ENCODE data around the gene NRG2. TPM values are rescaled to one million over a fixed set of nuclear protein-coding genes. Genes with fewer than 3 reads are reported as not detected.

The NRG2 gene
- total and polyA plus RNA-seq, 12 donors: 1.8 to 16.7 (median 8.4) TPM

DNA sequence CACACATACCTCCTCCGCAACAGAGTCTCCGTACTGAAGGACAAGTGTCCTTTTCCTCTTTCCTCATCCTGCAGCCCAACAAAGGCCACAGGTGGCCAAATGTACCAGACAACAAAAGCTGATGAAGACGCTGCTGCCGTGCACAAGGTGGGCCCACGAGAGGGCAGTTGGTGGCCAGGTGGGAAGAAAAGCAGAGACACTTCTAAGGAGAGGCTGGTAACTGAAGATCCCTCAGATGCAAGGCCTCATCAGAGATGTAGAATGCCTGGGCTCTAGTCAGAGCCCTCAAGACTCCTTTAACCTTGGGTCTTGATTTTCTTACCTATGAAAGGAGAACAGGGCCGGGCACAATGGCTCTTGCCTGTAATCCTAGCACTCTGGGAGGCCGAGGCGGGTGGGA is 75.7 kb downstream of the NRG2 start:
- no peak overlapping the region for H3K27ac ChIP-seq
- no peaks in the 10 kb centered on the region for H3K36me3 ChIP-seq (replicated peaks in 1 of 2)
- 94 to 96% (median 95%) methylated on average over 8 of the region's 8 CpGs for WGBS, 4 donors
- H3K4me3 ChIP-seq: no peak overlapping the region
- DNase-seq: peak in 1 of 7 donors; percentile 45
- peaks cover 0 to 19% of the 10 kb centered on the region in 2 donors for H3K4me1 ChIP-seq (replicated peaks in 1 of 2)
- TF ChIP-seq POLR2A (IDR thresholded peaks at IDR 0.05): no peak
- TF ChIP-seq, protein P1, sequence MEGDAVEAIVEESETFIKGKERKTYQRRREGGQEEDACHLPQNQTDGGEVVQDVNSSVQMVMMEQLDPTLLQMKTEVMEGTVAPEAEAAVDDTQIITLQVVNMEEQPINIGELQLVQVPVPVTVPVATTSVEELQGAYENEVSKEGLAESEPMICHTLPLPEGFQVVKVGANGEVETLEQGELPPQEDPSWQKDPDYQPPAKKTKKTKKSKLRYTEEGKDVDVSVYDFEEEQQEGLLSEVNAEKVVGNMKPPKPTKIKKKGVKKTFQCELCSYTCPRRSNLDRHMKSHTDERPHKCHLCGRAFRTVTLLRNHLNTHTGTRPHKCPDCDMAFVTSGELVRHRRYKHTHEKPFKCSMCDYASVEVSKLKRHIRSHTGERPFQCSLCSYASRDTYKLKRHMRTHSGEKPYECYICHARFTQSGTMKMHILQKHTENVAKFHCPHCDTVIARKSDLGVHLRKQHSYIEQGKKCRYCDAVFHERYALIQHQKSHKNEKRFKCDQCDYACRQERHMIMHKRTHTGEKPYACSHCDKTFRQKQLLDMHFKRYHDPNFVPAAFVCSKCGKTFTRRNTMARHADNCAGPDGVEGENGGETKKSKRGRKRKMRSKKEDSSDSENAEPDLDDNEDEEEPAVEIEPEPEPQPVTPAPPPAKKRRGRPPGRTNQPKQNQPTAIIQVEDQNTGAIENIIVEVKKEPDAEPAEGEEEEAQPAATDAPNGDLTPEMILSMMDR (IDR thresholded peaks at IDR 0.05): no peak
- no peaks in the 10 kb centered on the region for H3K27me3 ChIP-seq
- H3K9me3 ChIP-seq (replicated peaks in 1 of 3): no peaks in the 10 kb centered on the region
- intact Hi-C loops (cut with DNase I): loop anchor here (2.0 to 10.0 kb wide), 3 partner anchors 175 to 187 kb away; no protein-coding TSS in a partner anchor

DNA sequence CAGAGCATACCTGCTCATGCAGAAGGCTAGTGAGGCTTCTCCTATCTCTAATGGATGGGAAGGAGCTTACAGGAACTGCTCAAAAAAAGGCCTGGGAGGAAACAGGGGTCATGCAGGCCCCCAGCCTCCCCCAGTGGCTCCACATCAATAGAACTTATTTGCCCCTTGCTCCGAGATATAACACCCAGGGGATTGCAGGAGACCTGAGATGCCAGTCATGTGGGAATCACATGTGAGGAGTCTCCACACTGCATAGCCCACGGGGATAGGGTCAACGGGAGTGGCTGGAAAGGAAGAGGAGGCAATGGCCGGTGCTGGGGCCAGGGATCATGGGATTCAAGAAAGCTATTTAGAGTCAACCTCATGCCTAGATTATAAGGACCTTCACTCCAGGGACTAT is 76.2 kb downstream of the NRG2 start:
- Histone ChIP-seq H3K27me3 (no peaks in the 10 kb centered on the region), H3K27ac (no peak overlapping the region), H3K9me3 (replicated peaks in 1 of 3) (no peaks in the 10 kb centered on the region), H3K4me3 (no peak overlapping the region), H3K4me1 (replicated peaks in 1 of 2) (peaks cover 0 to 18% of the 10 kb centered on the region in 2 donors), H3K36me3 (replicated peaks in 1 of 2) (no peaks in the 10 kb centered on the region)
- DNase-seq: peak in 1 of 7 donors; percentile 33
- intact Hi-C loops (cut with DNase I): loop anchor here (2.0 to 10.0 kb wide), 3 partner anchors 175 to 188 kb away; no protein-coding TSS in a partner anchor
- no peak for TF ChIP-seq POLR2A (IDR thresholded peaks at IDR 0.05)
- TF ChIP-seq, protein P1 (IDR thresholded peaks at IDR 0.05): no peak
- 87 to 100% (median 95%) methylated on average over 4 of the region's 4 CpGs for WGBS, 4 donors

DNA sequence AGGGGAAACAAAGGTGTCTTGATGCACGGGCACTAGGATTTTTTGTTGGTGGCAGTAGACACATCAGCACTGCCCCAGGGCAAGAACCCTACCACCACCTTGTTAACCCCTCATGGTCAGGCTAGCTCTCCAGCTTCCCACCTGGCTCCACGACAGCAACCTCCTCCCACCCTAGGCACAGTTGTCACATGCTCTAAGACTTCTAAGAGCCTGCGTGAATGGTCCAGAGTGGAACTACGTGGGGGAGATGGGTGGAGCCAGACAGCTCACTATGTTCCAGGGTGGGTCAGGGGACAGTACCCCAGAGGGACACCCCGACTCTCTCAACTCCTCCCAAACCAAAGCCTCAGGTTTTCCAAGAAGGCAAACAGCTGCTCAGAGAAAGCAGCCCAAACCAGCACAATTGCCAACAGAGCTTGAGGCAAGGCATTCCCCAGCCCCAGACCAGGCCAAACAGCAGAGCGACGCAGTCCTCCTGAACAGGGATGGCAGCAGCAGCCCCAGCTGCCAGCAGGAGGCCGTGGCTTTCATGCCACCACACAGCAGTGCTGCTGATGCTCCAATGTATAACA is 78.0 kb downstream of the NRG2 start:
- Histone ChIP-seq H3K27ac (no peak overlapping the region), H3K4me1 (replicated peaks in 1 of 2) (peaks cover 0 to 9% of the 10 kb centered on the region in 2 donors), H3K27me3 (no peaks in the 10 kb centered on the region), H3K36me3 (replicated peaks in 1 of 2) (no peaks in the 10 kb centered on the region), H3K4me3 (no peak overlapping the region), H3K9me3 (replicated peaks in 1 of 3) (no peaks in the 10 kb centered on the region)
- WGBS, 4 donors: 80 to 89% (median 87%) methylated on average over 4 to 8 of the region's 8 CpGs
- intact Hi-C loops (cut with DNase I): loop anchor here (5.0 to 10.0 kb wide), 3 partner anchors 98 to 190 kb away; no protein-coding TSS in a partner anchor
- peak in 1 of 7 donors; percentile 41 for DNase-seq
- TF ChIP-seq, protein P1 (IDR thresholded peaks at IDR 0.05): no peak
- TF ChIP-seq POLR2A (IDR thresholded peaks at IDR 0.05): no peak

GRCh38 chr5:139964266-139964993 is 78.7 kb downstream of the NRG2 start:
- Histone ChIP-seq H3K4me1 (replicated peaks in 1 of 2) (peaks cover 0 to 9% of the 10 kb centered on the region in 2 donors), H3K36me3 (replicated peaks in 1 of 2) (no peaks in the 10 kb centered on the region), H3K4me3 (no peak overlapping the region), H3K9me3 (replicated peaks in 1 of 3) (no peaks in the 10 kb centered on the region), H3K27me3 (no peaks in the 10 kb centered on the region), H3K27ac (no peak overlapping the region)
- 77 to 94% (median 85%) methylated on average over 4 of the region's 4 CpGs for WGBS, 4 donors
- intact Hi-C loops (cut with DNase I): loop anchor here in 1 of 2 donors (5.0 to 10.0 kb wide), 2 partner anchors 97 to 190 kb away; no protein-coding TSS in a partner anchor
- DNase-seq: no peak
- TF ChIP-seq POLR2A (IDR thresholded peaks at IDR 0.05): no peak
- TF ChIP-seq, protein P1 (IDR thresholded peaks at IDR 0.05): no peak

Measured in adrenal gland (tissue), 12 donors.